ENCODE data around the gene COL1A2.

DNA sequence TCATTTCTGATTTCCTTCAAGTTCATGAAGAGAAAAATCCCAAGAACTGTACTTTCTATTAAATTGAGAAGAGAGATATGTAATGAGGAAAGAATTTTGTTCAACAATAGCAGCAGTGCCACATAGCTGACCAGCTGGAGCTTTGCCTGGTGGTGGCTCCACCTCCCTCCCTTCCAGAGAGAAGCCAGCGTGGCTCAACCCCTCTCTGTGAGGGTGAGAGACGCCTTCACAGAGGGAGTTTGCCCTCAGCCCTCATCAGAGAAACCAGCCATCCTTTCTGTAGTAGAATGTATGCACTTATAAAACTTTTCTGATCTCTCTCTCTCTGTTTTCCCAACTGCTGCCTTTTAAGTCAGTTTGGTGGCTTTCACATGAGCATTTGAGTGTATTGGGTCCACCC is 20.5 kb upstream of the COL1A2 start:
- TF ChIP-seq POLR2A (IDR thresholded peaks at IDR 0.05; ENCODE audit: low read depth) (no peak), EP300 (IDR thresholded peaks at IDR 0.05) (no peak)

All from esophagus muscularis mucosa (tissue), 2 donors.